Activated CD4-positive, alpha-beta T cell treated with anti-CD3 and anti-CD28 coated beads for 24 hours (primary cell): ENCODE results near the gene ARHGEF35.
"Not testable (repeated sequence)": the region's sequence is repeated elsewhere in the genome, so short reads cannot be mapped to it uniquely, and the experiment has no call there.

Experiments used
- DNase-seq, 2 donors: peaks; one replicate each; pipeline ENCODE4 v3.0.0-alpha.2; 2020; ENCODE audit warnings: low read depth in 2 of 2

The ARHGEF35 gene

GRCh38 chr7:144195212-144195872 is at the start of gene ARHGEF35:
TSS of gene ARHGEF35 (minus strand) at chr7:144195833. CDS start at chr7:144188383, 7,450 bp downstream.
- DNase-seq, result not testable (repeated sequence)

GRCh38 chr7:144245372-144245771 is 49.7 kb upstream of the ARHGEF35 start:
- DNase-seq, result not testable (repeated sequence)

- not testable (repeated sequence) for DNase-seq
These were observed 43.7 kb upstream of the ARHGEF35 start, which contains the start of gene OR2A42 for GRCh38 chr7:144239365-144239764. TSS of gene OR2A42 (minus strand) at chr7:144239605. CDS start at chr7:144232843, 6,762 bp downstream.

- DNase-seq, result not testable (repeated sequence)
These were observed 43.0 kb upstream of the ARHGEF35 start for GRCh38 chr7:144238530-144239082.

- not testable (repeated sequence) for DNase-seq
These were observed 37.4 kb upstream of the ARHGEF35 start for GRCh38 chr7:144233039-144233438.

- not testable (repeated sequence) for DNase-seq
These were observed 35.4 kb upstream of the ARHGEF35 start for GRCh38 chr7:144231027-144231426.

GRCh38 chr7:144228810-144229209 is 33.2 kb upstream of the ARHGEF35 start:
- not testable (repeated sequence) for DNase-seq

- not testable (repeated sequence) for DNase-seq
These were observed 31.2 kb upstream of the ARHGEF35 start for GRCh38 chr7:144226866-144227265.

- DNase-seq, result not testable (repeated sequence)
These were observed 28.0 kb upstream of the ARHGEF35 start for GRCh38 chr7:144223675-144224074.

GRCh38 chr7:144220531-144220930 is 24.9 kb upstream of the ARHGEF35 start:
- DNase-seq, result not testable (repeated sequence)

GRCh38 chr7:144219149-144219548 is 23.5 kb upstream of the ARHGEF35 start:
- not testable (repeated sequence) for DNase-seq

GRCh38 chr7:144218581-144218980 is 22.9 kb upstream of the ARHGEF35 start:
- not testable (repeated sequence) for DNase-seq

- DNase-seq, result not testable (repeated sequence)
These were observed 21.6 kb upstream of the ARHGEF35 start for GRCh38 chr7:144217200-144217599.

- DNase-seq, result not testable (repeated sequence)
These were observed 9.7 kb upstream of the ARHGEF35 start for GRCh38 chr7:144205306-144205705.

GRCh38 chr7:144203086-144203485 is 7.5 kb upstream of the ARHGEF35 start:
- not testable (repeated sequence) for DNase-seq

GRCh38 chr7:144201978-144202377 is 6.3 kb upstream of the ARHGEF35 start:
- DNase-seq, result not testable (repeated sequence)

GRCh38 chr7:144198934-144199333 is 3.3 kb upstream of the ARHGEF35 start:
- DNase-seq, result not testable (repeated sequence)

GRCh38 chr7:144194453-144194852 is 1.2 kb downstream of the ARHGEF35 start:
- not testable (repeated sequence) for DNase-seq

GRCh38 chr7:144193782-144194181 is 1.9 kb downstream of the ARHGEF35 start:
- DNase-seq, result not testable (repeated sequence)

- not testable (repeated sequence) for DNase-seq
These were observed 7.0 kb downstream of the ARHGEF35 start for GRCh38 chr7:144188578-144189171.

GRCh38 chr7:144187848-144188247 is 7.8 kb downstream of the ARHGEF35 start:
- DNase-seq, result not testable (repeated sequence)

- DNase-seq, result not testable (repeated sequence)
These were observed 12.5 kb downstream of the ARHGEF35 start, which contains the start of gene CTAGE4 for GRCh38 chr7:144183166-144183565. TSS of gene CTAGE4 (plus strand) at chr7:144183466. CDS start at chr7:144183504, 38 bp downstream.

- DNase-seq, result not testable (repeated sequence)
These were observed 16.5 kb downstream of the ARHGEF35 start for GRCh38 chr7:144179165-144179479.
